CD4-positive, CD25-positive, alpha-beta regulatory T cell (primary cell): ENCODE data around the gene GRHPR. TPM values are rescaled to one million over a fixed set of nuclear protein-coding genes. Genes with fewer than 3 reads are reported as not detected.

Source experiments
- ATAC-seq, 2 donors: fragments of 150-1000 bp; cut with Tn5 transposase; one replicate each; pipeline ENCODE4 v1.10.0; 2021; ENCODE audit warnings: low read depth in 2 of 2, moderate number of reproducible peaks in 2 of 2, moderate library complexity in 1 of 2
- DNase-seq, 3 donors: peaks; one replicate each; pipeline versions ENCODE4 v3.0.0 to v3.0.0-alpha.2; 2012 to 2022; ENCODE audit warnings: mixed read lengths in 1 of 3
- H3K27ac ChIP-seq: one replicate; pipeline ENCODE4 v1.7.0; 2013; ENCODE audit warnings: mild to moderate bottlenecking, low read length; ENCODE audit not compliant: insufficient read depth, poor library complexity, severe bottlenecking
- H3K27me3 ChIP-seq: one replicate; pipeline ENCODE4 v1.7.0; 2013; ENCODE audit warnings: low read length; ENCODE audit not compliant: control insufficient read depth, insufficient read depth
- H3K36me3 ChIP-seq: one replicate; pipeline ENCODE4 v1.7.0; 2013; ENCODE audit warnings: mild to moderate bottlenecking, low read length, moderate library complexity; ENCODE audit not compliant: control insufficient read depth, insufficient read depth
- H3K4me1 ChIP-seq: 2 replicates; pipeline ENCODE4 v1.7.0; 2013; ENCODE audit warnings: mild to moderate bottlenecking, low read length; ENCODE audit not compliant: insufficient read depth, control insufficient read depth, poor library complexity, severe bottlenecking
- H3K4me3 ChIP-seq: one replicate; pipeline ENCODE4 v1.7.0; 2013; ENCODE audit warnings: low read depth, mild to moderate bottlenecking, low read length, moderate library complexity
- H3K9me3 ChIP-seq, 2 experiments: 1 replicate in 1 of 2; 2 replicates in 1 of 2; pipeline ENCODE4 v1.7.0; 2013; ENCODE audit warnings: low read length in 2 of 2, mild to moderate bottlenecking in 1 of 2, moderate library complexity in 1 of 2; ENCODE audit not compliant: control insufficient read depth in 2 of 2
- H3K27ac Mint-ChIP-seq, 3 donors: one replicate each; pipeline ENCODE4 v1.8.0; 2020 to 2022; ENCODE audit warnings: mild to moderate bottlenecking in 3 of 3, mixed read lengths in 3 of 3, moderate library complexity in 2 of 3
- H3K27me3 Mint-ChIP-seq: one replicate; pipeline ENCODE4 v1.8.0; 2022; ENCODE audit warnings: mild to moderate bottlenecking, mixed read lengths
- H3K36me3 Mint-ChIP-seq: one replicate; pipeline ENCODE4 v1.8.0; 2020; ENCODE audit warnings: mixed read lengths
- H3K4me1 Mint-ChIP-seq, 4 donors: one replicate each; pipeline ENCODE4 v1.8.0; 2020 to 2022; ENCODE audit warnings: mixed read lengths in 4 of 4, mild to moderate bottlenecking in 1 of 4
- H3K4me3 Mint-ChIP-seq, 4 donors: one replicate each; pipeline ENCODE4 v1.8.0; 2020 to 2022; ENCODE audit warnings: mild to moderate bottlenecking in 4 of 4, mixed read lengths in 4 of 4, moderate library complexity in 3 of 4
- H3K9me3 Mint-ChIP-seq, 7 donors: one replicate each; pipeline ENCODE4 v1.8.0; 2020 to 2022; ENCODE audit warnings: mixed read lengths in 7 of 7, mild to moderate bottlenecking in 3 of 7, moderate library complexity in 2 of 7
- polyA plus RNA-seq, 4 donors: library from polyadenylated mRNA; unstranded; fragments of 300-500 nt; fragmentation: Illumina TruSeq; gene quantifications; one replicate each; pipeline ENCODE4 v1.2.3, GENCODE V29; 2021
- total RNA-seq: library from RNA; stranded (reverse); gene quantifications from one replicate; pipeline ENCODE4 v1.2.3, GENCODE V29; 2022

Gene GRHPR
- total and polyA plus RNA-seq, 5 donors from 2014 or later = 36.6 to 73.9 (median 68.6) TPM

GRCh38 chr9:37436540-37436939, 14.0 kb downstream of the GRHPR start:
- Histone ChIP-seq H3K9me3 (no peaks in the 10 kb centered on the region), H3K4me3 (no peak overlapping the region), H3K27me3 (no peaks in the 10 kb centered on the region), H3K4me1 (no peaks in the 10 kb centered on the region), H3K27ac (no peak overlapping the region), H3K36me3 (peaks cover 62% of the 10 kb centered on the region)
- no peaks in the 10 kb centered on the region for H3K27me3 Mint-ChIP-seq
- H3K4me1 Mint-ChIP-seq = peaks cover 0 to 24% (median 7%) of the 10 kb centered on the region in 4 donors
- DNase-seq = no peak
- peaks cover 31% of the 10 kb centered on the region for H3K36me3 Mint-ChIP-seq
- H3K27ac Mint-ChIP-seq = peak overlapping the region in 1 of 3 donors; percentile 26
- no peak for ATAC-seq
- no peak overlapping the region for H3K4me3 Mint-ChIP-seq
- H3K9me3 Mint-ChIP-seq = no peaks in the 10 kb centered on the region

DNA sequence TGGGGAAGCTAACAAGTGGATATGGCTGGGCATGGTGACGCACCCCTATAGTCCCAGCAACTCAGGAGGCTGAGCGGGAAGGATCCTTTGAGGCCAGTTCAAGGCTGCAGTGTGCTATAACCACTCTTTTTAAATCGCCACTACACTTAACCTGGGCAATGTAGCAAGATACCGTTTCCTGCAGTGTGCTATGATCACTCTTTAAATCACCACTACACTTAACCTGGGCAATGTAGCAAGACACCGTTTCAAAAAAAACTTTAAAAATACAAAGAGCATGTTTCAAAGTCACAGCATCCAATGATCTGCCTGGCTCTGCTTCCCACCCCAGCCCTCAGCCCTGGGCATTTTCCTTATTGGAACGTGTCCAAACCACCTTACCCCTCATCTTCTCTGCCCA, 14.5 kb downstream of the GRHPR start:
- H3K27me3 ChIP-seq = no peaks in the 10 kb centered on the region
- no peak for DNase-seq
- H3K4me3 ChIP-seq = no peak overlapping the region
- Mint-ChIP-seq H3K36me3 (peaks cover 36% of the 10 kb centered on the region), H3K27ac (no peak overlapping the region), H3K4me1 (peaks cover 0 to 24% (median 7%) of the 10 kb centered on the region in 4 donors), H3K9me3 (no peaks in the 10 kb centered on the region), H3K4me3 (peak overlapping the region in 1 of 4 donors; percentile 32), H3K27me3 (no peaks in the 10 kb centered on the region)
- no peak for ATAC-seq
- no peaks in the 10 kb centered on the region for H3K4me1 ChIP-seq
- H3K36me3 ChIP-seq = peaks cover 65% of the 10 kb centered on the region
- H3K9me3 ChIP-seq = no peaks in the 10 kb centered on the region
- H3K27ac ChIP-seq = no peak overlapping the region

DNA sequence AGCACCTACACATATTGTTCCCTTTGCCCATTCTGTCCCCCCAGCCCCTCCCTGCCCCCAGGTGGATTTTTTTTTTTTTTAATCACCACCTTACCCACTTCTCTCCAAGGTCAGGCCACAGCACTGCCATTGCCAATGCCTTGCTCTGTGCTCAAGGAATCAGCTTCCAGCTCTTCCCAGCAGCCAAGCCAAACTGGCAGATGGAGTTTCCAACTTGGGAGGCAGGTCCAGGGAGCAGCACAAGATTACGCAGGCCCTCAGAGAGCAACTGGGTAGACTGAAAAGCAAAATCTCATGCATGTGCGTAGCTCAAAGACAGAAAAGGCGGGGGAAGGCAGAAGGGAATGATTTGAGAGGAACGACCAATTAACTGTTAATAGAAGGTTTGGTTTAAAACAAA, 15.1 kb downstream of the GRHPR start:
- H3K4me3 ChIP-seq = no peak overlapping the region
- H3K4me1 ChIP-seq = no peaks in the 10 kb centered on the region
- no peaks in the 10 kb centered on the region for H3K27me3 ChIP-seq
- ATAC-seq (no peak), DNase-seq (no peak)
- no peak overlapping the region for H3K27ac ChIP-seq
- peaks cover 39% of the 10 kb centered on the region for H3K36me3 Mint-ChIP-seq
- no peak overlapping the region for H3K4me3 Mint-ChIP-seq
- peak overlapping the region in 1 of 3 donors; percentile 83 for H3K27ac Mint-ChIP-seq
- no peaks in the 10 kb centered on the region for H3K9me3 Mint-ChIP-seq
- no peaks in the 10 kb centered on the region for H3K9me3 ChIP-seq
- peaks cover 67% of the 10 kb centered on the region for H3K36me3 ChIP-seq
- H3K4me1 Mint-ChIP-seq = peaks cover 0 to 24% (median 6%) of the 10 kb centered on the region in 4 donors
- no peaks in the 10 kb centered on the region for H3K27me3 Mint-ChIP-seq

DNA sequence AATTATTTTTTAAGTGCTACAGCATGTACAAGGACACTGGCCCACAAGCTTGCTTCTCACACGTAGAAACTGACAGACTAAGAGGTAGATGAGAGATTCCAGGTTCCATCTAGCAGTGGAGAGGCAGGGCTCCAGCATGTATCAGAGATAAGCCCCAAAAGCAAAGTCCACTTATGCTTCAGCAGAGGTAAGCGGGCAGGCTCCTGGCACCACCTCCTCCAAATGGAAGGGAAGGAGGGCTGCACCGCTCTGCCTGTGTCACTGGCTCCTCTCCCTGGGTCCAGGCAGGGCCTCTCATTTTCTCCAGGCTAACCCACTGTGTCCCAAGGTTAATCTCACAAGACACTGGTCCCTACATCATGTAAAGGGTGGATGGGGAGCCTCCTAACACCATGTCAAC, 15.9 kb downstream of the GRHPR start:
- Histone ChIP-seq H3K27me3 (no peaks in the 10 kb centered on the region), H3K4me3 (no peak overlapping the region), H3K36me3 (peaks cover 67% of the 10 kb centered on the region), H3K4me1 (no peaks in the 10 kb centered on the region), H3K27ac (no peak overlapping the region), H3K9me3 (no peaks in the 10 kb centered on the region)
- no peaks in the 10 kb centered on the region for H3K27me3 Mint-ChIP-seq
- no peaks in the 10 kb centered on the region for H3K9me3 Mint-ChIP-seq
- H3K27ac Mint-ChIP-seq = peak overlapping the region in 1 of 3 donors; percentile 40
- peaks cover 39% of the 10 kb centered on the region for H3K36me3 Mint-ChIP-seq
- peaks cover 0 to 24% (median 5%) of the 10 kb centered on the region in 4 donors for H3K4me1 Mint-ChIP-seq
- no peak overlapping the region for H3K4me3 Mint-ChIP-seq
- ATAC-seq = no peak
- DNase-seq = no peak

GRCh38 chr9:37441776-37442370, 19.4 kb downstream of the GRHPR start:
- H3K4me3 Mint-ChIP-seq = peak overlapping the region in 1 of 4 donors; percentile 21
- DNase-seq (no peak), ATAC-seq (no peak)
- Histone ChIP-seq H3K4me1 (no peaks in the 10 kb centered on the region), H3K4me3 (no peak overlapping the region), H3K27me3 (no peaks in the 10 kb centered on the region), H3K9me3 (no peaks in the 10 kb centered on the region), H3K36me3 (peaks cover 47% of the 10 kb centered on the region), H3K27ac (no peak overlapping the region)
- peaks cover 31% of the 10 kb centered on the region for H3K36me3 Mint-ChIP-seq
- peaks cover 5 to 15% (median 12%) of the 10 kb centered on the region in 4 donors for H3K4me1 Mint-ChIP-seq
- no peaks in the 10 kb centered on the region for H3K9me3 Mint-ChIP-seq
- no peaks in the 10 kb centered on the region for H3K27me3 Mint-ChIP-seq
- no peak overlapping the region for H3K27ac Mint-ChIP-seq

GRCh38 chr9:37442556-37442955, 20.1 kb downstream of the GRHPR start:
- Histone ChIP-seq H3K9me3 (no peaks in the 10 kb centered on the region), H3K36me3 (peaks cover 41% of the 10 kb centered on the region), H3K4me1 (no peaks in the 10 kb centered on the region), H3K27ac (no peak overlapping the region), H3K4me3 (no peak overlapping the region), H3K27me3 (no peaks in the 10 kb centered on the region)
- ATAC-seq (no peak), DNase-seq (no peak)
- Mint-ChIP-seq H3K27ac (no peak overlapping the region), H3K9me3 (no peaks in the 10 kb centered on the region), H3K36me3 (peaks cover 26% of the 10 kb centered on the region), H3K4me1 (peaks cover 7 to 17% (median 13%) of the 10 kb centered on the region in 4 donors), H3K4me3 (no peak overlapping the region), H3K27me3 (no peaks in the 10 kb centered on the region)

GRCh38 chr9:37443566-37443965, 21.1 kb downstream of the GRHPR start:
- Mint-ChIP-seq H3K27ac (peak overlapping the region in 1 of 3 donors; percentile 36), H3K4me1 (peaks cover 7 to 17% (median 11%) of the 10 kb centered on the region in 4 donors), H3K9me3 (no peaks in the 10 kb centered on the region), H3K4me3 (no peak overlapping the region), H3K27me3 (no peaks in the 10 kb centered on the region), H3K36me3 (peaks cover 23% of the 10 kb centered on the region)
- Histone ChIP-seq H3K4me1 (no peaks in the 10 kb centered on the region), H3K9me3 (no peaks in the 10 kb centered on the region), H3K36me3 (peaks cover 31% of the 10 kb centered on the region), H3K27me3 (no peaks in the 10 kb centered on the region), H3K4me3 (no peak overlapping the region), H3K27ac (no peak overlapping the region)
- DNase-seq (no peak), ATAC-seq (no peak)

- peaks cover 18% of the 10 kb centered on the region for H3K36me3 Mint-ChIP-seq
- Histone ChIP-seq H3K27ac (no peak overlapping the region), H3K36me3 (peaks cover 25% of the 10 kb centered on the region), H3K9me3 (no peaks in the 10 kb centered on the region), H3K4me3 (no peak overlapping the region), H3K4me1 (no peaks in the 10 kb centered on the region), H3K27me3 (no peaks in the 10 kb centered on the region)
- H3K27me3 Mint-ChIP-seq = no peaks in the 10 kb centered on the region
- DNase-seq (no peak), ATAC-seq (no peak)
- peak overlapping the region in 2 of 3 donors; percentile 15 to 60 for H3K27ac Mint-ChIP-seq
- no peaks in the 10 kb centered on the region for H3K9me3 Mint-ChIP-seq
- peaks cover 4 to 14% (median 9%) of the 10 kb centered on the region in 4 donors for H3K4me1 Mint-ChIP-seq
- no peak overlapping the region for H3K4me3 Mint-ChIP-seq
Observed at GRCh38 chr9:37444890-37445289, 22.4 kb downstream of the GRHPR start.
